H9 (cell line): ENCODE results near the gene SIX1. TPM values are rescaled to one million over a fixed set of nuclear protein-coding genes. Genes with fewer than 3 reads are reported as not detected.

ENCODE experiments used
- DNase-seq: peaks from one replicate; pipeline ENCODE4 v3.0.0-alpha.2; 2017
- H2AFZ ChIP-seq: one replicate; pipeline ENCODE4 v1.6.1; 2013; ENCODE audit warnings: mild to moderate bottlenecking, low read length, control low read depth, moderate library complexity
- H2AK5ac ChIP-seq: 2 replicates; pipeline ENCODE4 v1.6.1; 2013; ENCODE audit warnings: low read length, control low read depth, mixed read lengths; ENCODE audit not compliant: insufficient read length
- H2BK120ac ChIP-seq: one replicate; pipeline ENCODE4 v1.6.1; 2013; ENCODE audit warnings: low read depth, mild to moderate bottlenecking, low read length, control low read depth, inconsistent platforms; ENCODE audit not compliant: poor library complexity, severe bottlenecking
- H2BK12ac ChIP-seq: 2 replicates; pipeline ENCODE4 v1.6.1; 2013; ENCODE audit warnings: low read length, control low read depth, mixed read lengths, low read depth; ENCODE audit not compliant: insufficient read length
- H2BK15ac ChIP-seq: 2 replicates; pipeline ENCODE4 v1.6.1; 2013; ENCODE audit warnings: low read depth, low read length, control low read depth
- H2BK20ac ChIP-seq: one replicate; pipeline ENCODE4 v1.6.1; 2013; ENCODE audit warnings: low read depth, mild to moderate bottlenecking, low read length, control low read depth, inconsistent platforms; ENCODE audit not compliant: poor library complexity, severe bottlenecking
- H2BK5ac ChIP-seq: 2 replicates; pipeline ENCODE4 v1.6.1; 2013; ENCODE audit warnings: low read length, control low read depth, mixed read lengths; ENCODE audit not compliant: insufficient read length
- H3K14ac ChIP-seq: 2 replicates; pipeline ENCODE4 v1.6.1; 2013; ENCODE audit warnings: low read length, control low read depth; ENCODE audit not compliant: insufficient read depth
- H3K18ac ChIP-seq: 2 replicates; pipeline ENCODE4 v1.6.1; 2013; ENCODE audit warnings: low read depth, mild to moderate bottlenecking, mixed read lengths, low read length, control low read depth; ENCODE audit not compliant: insufficient read length
- H3K23ac ChIP-seq: 2 replicates; pipeline ENCODE4 v1.6.1; 2013; ENCODE audit warnings: low read length, control low read depth, mixed read lengths, low read depth; ENCODE audit not compliant: insufficient read length
- H3K23me2 ChIP-seq: 2 replicates; pipeline ENCODE4 v1.6.1; 2013; ENCODE audit warnings: low read depth, mild to moderate bottlenecking, mixed read lengths, low read length, control low read depth; ENCODE audit not compliant: insufficient read length, poor library complexity, severe bottlenecking
- H3K27ac ChIP-seq: 2 replicates; pipeline ENCODE4 v1.5.1; 2013; ENCODE audit warnings: low read length, control low read depth, mixed read lengths, low read depth; ENCODE audit not compliant: insufficient read length
- H3K27me3 ChIP-seq: 2 replicates; pipeline ENCODE4 v1.6.1; 2013; ENCODE audit warnings: low read length, control low read depth, inconsistent platforms; ENCODE audit not compliant: insufficient read depth
- H3K4ac ChIP-seq: 2 replicates; pipeline ENCODE4 v1.6.1; 2013; ENCODE audit warnings: low read depth, mild to moderate bottlenecking, control low read depth, inconsistent platforms, low read length, moderate library complexity
- H3K4me1 ChIP-seq: 2 replicates; pipeline ENCODE4 v1.6.1; 2013; ENCODE audit warnings: low read length, control low read depth, inconsistent platforms; ENCODE audit not compliant: insufficient read depth
- H3K4me2 ChIP-seq: 2 replicates; pipeline ENCODE4 v1.6.1; 2013; ENCODE audit warnings: low read length, control low read depth, mixed read lengths; ENCODE audit not compliant: insufficient read length, insufficient read depth
- H3K56ac ChIP-seq: 2 replicates; pipeline ENCODE4 v1.6.1; 2013; ENCODE audit warnings: low read depth, mild to moderate bottlenecking, mixed read lengths, low read length, control low read depth; ENCODE audit not compliant: insufficient read length
- H3K79me1 ChIP-seq: 2 replicates; pipeline ENCODE4 v1.6.1; 2013; ENCODE audit warnings: low read depth, mild to moderate bottlenecking, moderate library complexity, low read length, control low read depth, inconsistent platforms; ENCODE audit not compliant: insufficient read depth, poor library complexity, severe bottlenecking
- H3K79me2 ChIP-seq: 2 replicates; pipeline ENCODE4 v1.6.1; 2013; ENCODE audit warnings: low read length, control low read depth, inconsistent platforms; ENCODE audit not compliant: insufficient read depth
- H3K9ac ChIP-seq: 2 replicates; pipeline ENCODE4 v1.6.1; 2013; ENCODE audit warnings: low read length, control low read depth, mixed read lengths; ENCODE audit not compliant: insufficient read length; ENCODE audit errors: extremely low read depth
- H3K9me3 ChIP-seq: one replicate; pipeline ENCODE4 v1.6.1; 2013; ENCODE audit warnings: low read depth, low read length, inconsistent platforms; ENCODE audit not compliant: control insufficient read depth
- H3T11ph ChIP-seq: one replicate; pipeline ENCODE4 v1.6.1; 2013; ENCODE audit warnings: mild to moderate bottlenecking, low read length, control low read depth, inconsistent platforms
- H4K20me1 ChIP-seq: one replicate; pipeline ENCODE4 v1.6.1; 2013; ENCODE audit not compliant: control insufficient read depth, insufficient read length, insufficient read depth
- H4K5ac ChIP-seq: 2 replicates; pipeline ENCODE4 v1.6.1; 2013; ENCODE audit warnings: low read depth, mild to moderate bottlenecking, mixed read lengths, low read length, control low read depth; ENCODE audit not compliant: insufficient read length
- H4K8ac ChIP-seq: replicated peaks from 2 replicates; pipeline ENCODE4 v1.6.1; 2013; ENCODE audit warnings: low read length, control low read depth, mixed read lengths, low read depth; ENCODE audit not compliant: insufficient read length
- H4K91ac ChIP-seq: 2 replicates; pipeline ENCODE4 v1.6.1; 2013; ENCODE audit warnings: low read depth, mild to moderate bottlenecking, moderate library complexity, mixed read lengths, low read length, control low read depth; ENCODE audit not compliant: insufficient read length
- H3K27ac Mint-ChIP-seq, 3 experiments: 2 replicates in 2 of 3; 3 replicates in 1 of 3; pipeline ENCODE4 v1.8.0; 2020 to 2021; ENCODE audit warnings: mixed read lengths in 3 of 3, mild to moderate bottlenecking in 1 of 3, moderate library complexity in 1 of 3
- H3K27me3 Mint-ChIP-seq: 2 replicates; pipeline ENCODE4 v1.8.0; 2021; ENCODE audit warnings: low read depth, mild to moderate bottlenecking, moderate library complexity, mixed read lengths
- H3K36me3 Mint-ChIP-seq, 3 experiments: 2 replicates in 2 of 3; 3 replicates in 1 of 3; pipeline ENCODE4 v1.8.0; 2020 to 2021; ENCODE audit warnings: low read depth in 3 of 3, mixed read lengths in 3 of 3; ENCODE audit not compliant: insufficient read depth in 1 of 3
- H3K4me1 Mint-ChIP-seq, 2 experiments: 2 replicates each; pipeline ENCODE4 v1.8.0; 2020; ENCODE audit warnings: mixed read lengths in 2 of 2
- H3K4me3 Mint-ChIP-seq, 2 experiments: 2 replicates in 1 of 2; 3 replicates in 1 of 2; pipeline ENCODE4 v1.8.0; 2020 to 2021; ENCODE audit warnings: mild to moderate bottlenecking in 2 of 2, mixed read lengths in 2 of 2, moderate library complexity in 1 of 2
- H3K9me3 Mint-ChIP-seq, 2 experiments: 2 replicates in 1 of 2; 3 replicates in 1 of 2; pipeline ENCODE4 v1.8.0; 2020; ENCODE audit warnings: mild to moderate bottlenecking in 2 of 2, mixed read lengths in 2 of 2, moderate library complexity in 1 of 2
- WGBS: extraction: QIAGEN DNeasy Blood & Tissue Kit; methylation state at CpG from one replicate; pipeline ENCODE4 v1.1.7; 2013; ENCODE audit warnings: missing lambda C conversion rate, low lambda C conversion rate, mixed read lengths; ENCODE audit not compliant: insufficient read length; ENCODE audit errors: extremely low coverage; 5-methylcytosine and 5-hydroxymethylcytosine counted together
- total RNA-seq: library from RNA; stranded (reverse); gene quantifications from 2 replicates; pipeline ENCODE4 v1.2.1, GENCODE V29; 2021
- TF ChIP-seq, protein P1 (sequence below): fragments of 200-600 bp; sonication (generic); conservative IDR thresholded peaks from 3 replicates; pipeline ENCODE4 v1.8.0; 2021; ENCODE audit warnings: antibody characterized with exemption, mild to moderate bottlenecking

The SIX1 gene
- total RNA-seq, 1 experiment from 2014 or later: 0.17 TPM

GRCh38 chr14:60679566-60680258 lies 30.4 kb upstream of the SIX1 start:
- H3K79me2 ChIP-seq: no peaks in the 10 kb centered on the region
- TF ChIP-seq, protein P1, sequence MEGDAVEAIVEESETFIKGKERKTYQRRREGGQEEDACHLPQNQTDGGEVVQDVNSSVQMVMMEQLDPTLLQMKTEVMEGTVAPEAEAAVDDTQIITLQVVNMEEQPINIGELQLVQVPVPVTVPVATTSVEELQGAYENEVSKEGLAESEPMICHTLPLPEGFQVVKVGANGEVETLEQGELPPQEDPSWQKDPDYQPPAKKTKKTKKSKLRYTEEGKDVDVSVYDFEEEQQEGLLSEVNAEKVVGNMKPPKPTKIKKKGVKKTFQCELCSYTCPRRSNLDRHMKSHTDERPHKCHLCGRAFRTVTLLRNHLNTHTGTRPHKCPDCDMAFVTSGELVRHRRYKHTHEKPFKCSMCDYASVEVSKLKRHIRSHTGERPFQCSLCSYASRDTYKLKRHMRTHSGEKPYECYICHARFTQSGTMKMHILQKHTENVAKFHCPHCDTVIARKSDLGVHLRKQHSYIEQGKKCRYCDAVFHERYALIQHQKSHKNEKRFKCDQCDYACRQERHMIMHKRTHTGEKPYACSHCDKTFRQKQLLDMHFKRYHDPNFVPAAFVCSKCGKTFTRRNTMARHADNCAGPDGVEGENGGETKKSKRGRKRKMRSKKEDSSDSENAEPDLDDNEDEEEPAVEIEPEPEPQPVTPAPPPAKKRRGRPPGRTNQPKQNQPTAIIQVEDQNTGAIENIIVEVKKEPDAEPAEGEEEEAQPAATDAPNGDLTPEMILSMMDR: no peak
- H3K4me3 Mint-ChIP-seq: peak overlapping the region; percentile 9 to 31; a peak in 1 of 5 replicates
- H2BK15ac ChIP-seq: no peak overlapping the region
- no peak overlapping the region for H2BK20ac ChIP-seq
- H2BK120ac ChIP-seq: no peak overlapping the region
- no peaks in the 10 kb centered on the region for H3K9me3 ChIP-seq
- H3K4me2 ChIP-seq: no peak overlapping the region
- no peak for DNase-seq
- H3K4me1 ChIP-seq: peaks cover 4% of the 10 kb centered on the region; the same call in 1 of the 2 replicates
- H4K91ac ChIP-seq: no peak overlapping the region
- H3K27ac Mint-ChIP-seq: peak overlapping the region in 2 of 3 experiments; percentile 28 to 81; a peak in 3 of 7 replicates
- H3K56ac ChIP-seq: no peak overlapping the region
- no peak overlapping the region for H4K5ac ChIP-seq
- H3K14ac ChIP-seq: no peak overlapping the region
- H3K9ac ChIP-seq: no peak overlapping the region
- no CpG with 5 or more reads among the region's 4 CpGs for WGBS
- H3K9me3 Mint-ChIP-seq: peaks cover 2 to 3% of the 10 kb centered on the region in 2 experiments; a peak in 1 of 5 replicates
- H3K27me3 ChIP-seq: no peaks in the 10 kb centered on the region
- no peaks in the 10 kb centered on the region for H3K23me2 ChIP-seq
- no peaks in the 10 kb centered on the region for H3K36me3 Mint-ChIP-seq
- H3T11ph ChIP-seq: no peak overlapping the region
- H3K27ac ChIP-seq: no peak overlapping the region
- no peak overlapping the region for H2AFZ ChIP-seq
- H3K4me1 Mint-ChIP-seq: peaks cover 31 to 34% of the 10 kb centered on the region in 2 experiments
- H3K18ac ChIP-seq: no peak overlapping the region
- H2AK5ac ChIP-seq: no peak overlapping the region
- H3K79me1 ChIP-seq: no peaks in the 10 kb centered on the region
- no peak overlapping the region for H2BK5ac ChIP-seq
- no peak overlapping the region for H3K23ac ChIP-seq
- no peaks in the 10 kb centered on the region for H4K20me1 ChIP-seq
- H3K4ac ChIP-seq: no peak overlapping the region
- H4K8ac ChIP-seq: no peak overlapping the region
- H2BK12ac ChIP-seq: no peak overlapping the region
- H3K27me3 Mint-ChIP-seq: peaks cover 4% of the 10 kb centered on the region
